ENCODE data around the gene DHX8.

The DHX8 gene

GRCh38 chr17:43532581-43532980 lies 48.8 kb downstream of the DHX8 start:
- H3K4me3 ChIP-seq (ENCODE audit: low read length) = no peak overlapping the region
- TF ChIP-seq CTCF (conservative IDR thresholded peaks at IDR 0.05; ENCODE audit: low read length) = no peak
- no peak for DNase-seq (ENCODE audit: low read depth)

GRCh38 chr17:43533699-43534098 lies 49.9 kb downstream of the DHX8 start:
- DNase-seq (ENCODE audit: low read depth) = no peak
- no peak for TF ChIP-seq CTCF (conservative IDR thresholded peaks at IDR 0.05; ENCODE audit: low read length)

GRCh38 chr17:43534909-43535308 lies 51.1 kb downstream of the DHX8 start:
- H3K4me3 ChIP-seq (ENCODE audit: low read length) = no peak overlapping the region
- TF ChIP-seq CTCF (conservative IDR thresholded peaks at IDR 0.05; ENCODE audit: low read length) = no peak
- DNase-seq (ENCODE audit: low read depth) = no peak

More at GRCh38 chr17:43533699-43534098, 49.9 kb downstream of the DHX8 start:
- no peak overlapping the region for H3K4me3 ChIP-seq (ENCODE audit: low read length)

- no peak for TF ChIP-seq CTCF (conservative IDR thresholded peaks at IDR 0.05; ENCODE audit: low read length)
- DNase-seq (ENCODE audit: low read depth) = peak; percentile 79
- no peak overlapping the region for H3K4me3 ChIP-seq (ENCODE audit: low read length)
Measured at GRCh38 chr17:43536236-43536992, 52.6 kb downstream of the DHX8 start.

GRCh38 chr17:43540821-43541674 lies 57.3 kb downstream of the DHX8 start:
- H3K4me3 ChIP-seq (ENCODE audit: low read length) = no peak overlapping the region
- TF ChIP-seq CTCF (conservative IDR thresholded peaks at IDR 0.05; ENCODE audit: low read length) = no peak
- DNase-seq (ENCODE audit: low read depth) = no peak

- TF ChIP-seq CTCF (conservative IDR thresholded peaks at IDR 0.05; ENCODE audit: low read length) = no peak
- no peak for DNase-seq (ENCODE audit: low read depth)
- no peak overlapping the region for H3K4me3 ChIP-seq (ENCODE audit: low read length)
Measured at GRCh38 chr17:43542859-43543258, 59.1 kb downstream of the DHX8 start.
